Measurements from ENCODE around the gene KLF5. TPM values are rescaled to one million over a fixed set of nuclear protein-coding genes. Genes with fewer than 3 reads are reported as not detected.

The KLF5 gene
- total RNA-seq, 2 donors from 2014 or later = 334 to 424 TPM

DNA sequence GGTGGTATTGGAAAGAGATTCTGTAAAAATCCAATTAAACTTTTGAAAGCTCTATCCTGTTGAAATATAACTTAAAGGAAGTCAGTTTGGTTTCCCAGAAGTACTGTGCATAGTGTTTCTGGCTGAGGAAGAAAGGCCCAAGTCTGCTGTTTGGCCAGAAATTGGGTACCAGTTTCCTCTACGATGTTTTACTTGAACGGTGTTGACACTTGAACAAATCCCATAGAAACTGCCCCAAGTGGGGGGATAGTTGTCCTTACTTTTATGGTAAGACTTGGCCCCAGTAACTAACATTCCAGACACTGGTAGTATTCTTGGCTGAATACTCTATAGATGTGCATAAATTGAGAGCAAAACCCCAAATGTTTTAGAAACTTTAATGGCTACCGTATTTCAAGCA lies 14.2 kb downstream of the KLF5 start:
- peak overlapping the region in 1 of 2 donors; percentile 72 for H3K9ac ChIP-seq (ENCODE audit: low read depth in 2 of 2, low read length in 2 of 2)
- intact Hi-C loops (cut with DNase I) = no loop called here
- peaks cover 5% of the 10 kb centered on the region for H3K4me1 ChIP-seq
- no peak overlapping the region for H3K4me3 ChIP-seq
- TF ChIP-seq, protein P1, sequence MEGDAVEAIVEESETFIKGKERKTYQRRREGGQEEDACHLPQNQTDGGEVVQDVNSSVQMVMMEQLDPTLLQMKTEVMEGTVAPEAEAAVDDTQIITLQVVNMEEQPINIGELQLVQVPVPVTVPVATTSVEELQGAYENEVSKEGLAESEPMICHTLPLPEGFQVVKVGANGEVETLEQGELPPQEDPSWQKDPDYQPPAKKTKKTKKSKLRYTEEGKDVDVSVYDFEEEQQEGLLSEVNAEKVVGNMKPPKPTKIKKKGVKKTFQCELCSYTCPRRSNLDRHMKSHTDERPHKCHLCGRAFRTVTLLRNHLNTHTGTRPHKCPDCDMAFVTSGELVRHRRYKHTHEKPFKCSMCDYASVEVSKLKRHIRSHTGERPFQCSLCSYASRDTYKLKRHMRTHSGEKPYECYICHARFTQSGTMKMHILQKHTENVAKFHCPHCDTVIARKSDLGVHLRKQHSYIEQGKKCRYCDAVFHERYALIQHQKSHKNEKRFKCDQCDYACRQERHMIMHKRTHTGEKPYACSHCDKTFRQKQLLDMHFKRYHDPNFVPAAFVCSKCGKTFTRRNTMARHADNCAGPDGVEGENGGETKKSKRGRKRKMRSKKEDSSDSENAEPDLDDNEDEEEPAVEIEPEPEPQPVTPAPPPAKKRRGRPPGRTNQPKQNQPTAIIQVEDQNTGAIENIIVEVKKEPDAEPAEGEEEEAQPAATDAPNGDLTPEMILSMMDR (IDR thresholded peaks at IDR 0.05) = no peak
- H3K27me3 ChIP-seq = no peaks in the 10 kb centered on the region
- peak; percentile 28 for DNase-seq
- peak overlapping the region; percentile 72 for H3K27ac ChIP-seq
- H3K36me3 ChIP-seq = no peaks in the 10 kb centered on the region
- no peaks in the 10 kb centered on the region for H3K9me3 ChIP-seq

- peak overlapping the region; percentile 72 for H3K27ac ChIP-seq
- peak; percentile 12 for DNase-seq
Observed at GRCh38 chr13:73074014-73074413, 15.2 kb downstream of the KLF5 start.

DNA sequence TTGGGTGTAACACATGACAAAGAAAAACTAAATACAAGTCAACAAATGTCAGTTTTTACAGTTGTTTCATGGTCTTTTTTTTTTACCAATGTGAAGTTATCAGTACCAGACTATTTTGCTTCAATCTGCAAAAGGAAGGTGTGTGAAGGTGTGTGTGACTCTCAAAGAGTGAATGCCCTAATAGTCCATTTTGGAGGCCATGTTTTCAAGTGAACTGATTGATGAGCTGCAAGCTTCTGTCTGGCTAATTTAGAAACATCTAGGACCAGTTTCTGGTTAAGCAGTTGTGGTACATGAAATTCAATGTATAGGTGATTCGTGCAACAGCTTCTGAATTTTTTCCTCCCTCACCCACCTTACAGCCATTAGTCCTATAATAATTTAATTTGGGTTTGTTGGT lies 16.1 kb downstream of the KLF5 start:
- DNase-seq = peak; percentile 13
- Histone ChIP-seq H3K9me3 (no peaks in the 10 kb centered on the region), H3K4me1 (peaks cover 5% of the 10 kb centered on the region), H3K9ac (ENCODE audit: low read depth in 2 of 2, low read length in 2 of 2) (no peak overlapping the region), H3K4me3 (no peak overlapping the region), H3K27me3 (no peaks in the 10 kb centered on the region), H3K36me3 (no peaks in the 10 kb centered on the region), H3K27ac (peak overlapping the region; percentile 28)
- intact Hi-C loops (cut with DNase I) = no loop called here
- TF ChIP-seq, protein P1 (IDR thresholded peaks at IDR 0.05) = no peak

More at GRCh38 chr13:73074014-73074413, 15.2 kb downstream of the KLF5 start:
- Histone ChIP-seq H3K9me3 (no peaks in the 10 kb centered on the region), H3K9ac (ENCODE audit: low read depth in 2 of 2, low read length in 2 of 2) (peak overlapping the region in 1 of 2 donors; percentile 58), H3K4me3 (no peak overlapping the region), H3K36me3 (no peaks in the 10 kb centered on the region), H3K4me1 (peaks cover 5% of the 10 kb centered on the region), H3K27me3 (no peaks in the 10 kb centered on the region)
- TF ChIP-seq, protein P1 (IDR thresholded peaks at IDR 0.05) = no peak
- intact Hi-C loops (cut with DNase I) = no loop called here

DNA sequence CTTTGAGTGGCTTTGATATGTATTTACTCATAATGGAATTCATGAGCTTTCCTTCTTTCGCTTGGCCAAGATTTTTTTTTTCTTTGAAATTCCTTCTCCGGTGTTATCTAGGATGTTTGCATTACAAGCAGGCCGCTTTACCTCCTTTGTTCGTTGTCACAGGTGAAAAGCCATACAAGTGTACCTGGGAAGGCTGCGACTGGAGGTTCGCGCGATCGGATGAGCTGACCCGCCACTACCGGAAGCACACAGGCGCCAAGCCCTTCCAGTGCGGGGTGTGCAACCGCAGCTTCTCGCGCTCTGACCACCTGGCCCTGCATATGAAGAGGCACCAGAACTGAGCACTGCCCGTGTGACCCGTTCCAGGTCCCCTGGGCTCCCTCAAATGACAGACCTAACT lies 16.7 kb downstream of the KLF5 start:
- peak overlapping the region; percentile 28 for H3K27ac ChIP-seq
- DNase-seq = peak; percentile 42
- no peak overlapping the region for H3K4me3 ChIP-seq
- H3K27me3 ChIP-seq = no peaks in the 10 kb centered on the region
- TF ChIP-seq, protein P1 (IDR thresholded peaks at IDR 0.05) = no peak
- intact Hi-C loops (cut with DNase I) = no loop called here
- H3K9ac ChIP-seq (ENCODE audit: low read depth in 2 of 2, low read length in 2 of 2) = peak overlapping the region in 1 of 2 donors; percentile 46
- H3K36me3 ChIP-seq = no peaks in the 10 kb centered on the region
- H3K9me3 ChIP-seq = no peaks in the 10 kb centered on the region
- peaks cover 5% of the 10 kb centered on the region for H3K4me1 ChIP-seq

- intact Hi-C loops (cut with DNase I) = no loop called here
- Histone ChIP-seq H3K36me3 (no peaks in the 10 kb centered on the region), H3K9me3 (no peaks in the 10 kb centered on the region), H3K27ac (peak overlapping the region; percentile 28), H3K27me3 (no peaks in the 10 kb centered on the region), H3K4me3 (no peak overlapping the region), H3K9ac (ENCODE audit: low read depth in 2 of 2, low read length in 2 of 2) (peak overlapping the region in 1 of 2 donors; percentile 46), H3K4me1 (peaks cover 5% of the 10 kb centered on the region)
- TF ChIP-seq, protein P1 (IDR thresholded peaks at IDR 0.05) = no peak
- no peak for DNase-seq
Observed at GRCh38 chr13:73075954-73076353, 17.1 kb downstream of the KLF5 start.
